Left colon (tissue), 2 donors: Measurements from ENCODE around the gene GULP1. TPM values are rescaled to one million over a fixed set of nuclear protein-coding genes. Genes with fewer than 3 reads are reported as not detected.
"Not testable (repeated sequence)": the region's sequence is repeated elsewhere in the genome, so short reads cannot be mapped to it uniquely, and the experiment has no call there.

Experiments used
- ATAC-seq: fragments of 200-7000 bp; cut with Tn5 transposase; one replicate; pipeline ENCODE4 v1.9.1; 2020; ENCODE audit warnings: mild to moderate bottlenecking, moderate library complexity
- DNase-seq, 2 donors: peaks; one replicate each; pipeline ENCODE4 v3.0.0-alpha.2; 2020
- intact Hi-C, 2 donors: fragments of 100-400 bp; cut with DNase I in 1 of 2; cut with micrococcal nuclease in 1 of 2; formaldehyde crosslinking; loops; one replicate each; pipeline versions ENCODE4 v1.11.2 to v1.14.0; 2022; cut with DNase I, micrococcal nuclease
- total RNA-seq, 2 donors: library from RNA; stranded (reverse); fragmentation: NEBNext Ultra II Directional; extraction: Animal tissue kit (Norgen Biotek cat#: 25700); gene quantifications; one replicate each; pipeline ENCODE4 v1.2.1, GENCODE V29; 2021
- donor health status: DM: no; HTN: no; CAD: no.
- donor health status: DM: yes; HTN: yes; CAD: no.

The GULP1 gene
- total RNA-seq, 2 donors from 2014 or later: 3.5 to 9.6 TPM

DNA sequence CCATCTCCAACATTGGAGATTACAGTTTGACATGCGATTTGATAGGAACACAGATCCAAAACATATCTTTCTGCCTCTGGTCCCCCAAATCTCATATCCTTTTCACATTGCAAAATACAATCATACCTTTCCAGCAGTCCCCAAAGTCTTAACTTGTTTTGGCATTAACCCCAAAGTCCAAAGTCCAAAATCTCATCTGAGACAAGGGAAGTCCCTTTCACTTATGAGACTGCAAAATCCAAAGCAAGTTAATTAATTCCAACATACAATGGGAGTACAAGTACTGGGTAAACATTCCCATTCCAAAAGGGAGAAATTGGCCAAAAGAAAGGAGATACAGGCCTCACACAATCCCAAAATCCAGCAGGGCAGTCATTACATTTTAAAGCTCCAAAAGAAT lies 265.4 kb downstream of the GULP1 start:
- intact Hi-C loops: no loop called here

DNA sequence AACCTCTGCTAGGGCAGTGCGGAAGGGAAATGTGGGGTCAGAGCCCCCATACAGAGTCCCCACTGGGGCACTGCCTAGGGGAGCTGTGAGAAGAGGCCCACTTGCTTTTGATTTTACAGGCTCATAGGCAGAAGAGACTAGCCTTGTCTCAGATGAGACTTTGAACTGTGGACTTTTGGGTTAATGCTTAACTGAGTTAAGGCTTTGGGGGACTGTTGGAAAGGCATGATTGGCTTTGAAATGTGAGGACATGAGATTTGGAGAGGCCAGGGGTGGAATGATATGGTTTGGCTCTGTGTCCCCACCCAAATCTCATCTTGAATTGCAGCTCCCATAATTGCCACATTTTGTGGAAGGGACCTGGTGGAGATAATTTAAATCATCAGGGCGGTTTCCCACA lies 267.8 kb downstream of the GULP1 start:
- DNase-seq, ATAC-seq, intact Hi-C loops: not testable (repeated sequence)

More for the DNA sequence above, 265.4 kb downstream of the GULP1 start:
- ATAC-seq: no peak
- DNase-seq: no peak

- ATAC-seq: no peak
- intact Hi-C loops: no loop called here
- no peak for DNase-seq
Observed at GRCh38 chr2:188561473-188561979, 269.9 kb downstream of the GULP1 start.

DNA sequence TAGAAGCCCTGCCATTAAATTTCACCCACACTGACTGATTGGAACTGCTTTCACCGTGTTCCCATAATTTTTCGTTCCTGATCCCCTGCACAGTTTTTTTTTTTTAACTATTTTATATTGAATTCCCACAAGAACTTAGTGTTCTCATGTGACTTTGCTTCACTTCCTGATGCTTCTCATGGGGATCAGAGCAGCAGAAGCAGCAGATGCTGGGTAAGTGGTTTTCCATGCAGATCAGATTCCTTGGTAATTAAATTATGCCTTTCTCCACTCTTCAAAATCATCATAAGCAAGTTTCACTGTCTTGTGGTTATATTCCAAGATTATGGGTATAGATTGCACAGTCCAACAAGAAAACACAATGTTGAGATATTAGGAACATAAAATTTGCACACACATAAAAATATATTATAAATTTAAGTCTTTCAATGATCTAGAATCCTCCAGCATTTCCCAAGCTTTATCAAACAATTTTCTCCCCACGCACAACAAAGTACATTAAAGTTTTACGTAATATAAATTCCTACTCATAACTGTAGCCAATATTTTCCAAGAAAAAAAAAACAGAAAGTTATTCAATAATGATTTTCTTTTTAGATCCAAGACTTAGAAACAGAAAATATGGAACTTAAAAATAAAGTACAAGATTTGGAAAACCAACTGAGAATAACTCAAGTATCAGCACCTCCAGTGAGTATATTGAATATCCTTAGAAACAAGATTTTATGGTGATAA lies 277.9 kb downstream of the GULP1 start:
- ATAC-seq (no peak), DNase-seq (no peak)
- intact Hi-C loops: no loop called here

GRCh38 chr2:188570370-188570769 lies 278.7 kb downstream of the GULP1 start:
- ATAC-seq (no peak), DNase-seq (no peak)
- intact Hi-C loops: no loop called here

- intact Hi-C loops: no loop called here
- DNase-seq (no peak), ATAC-seq (no peak)
Observed at GRCh38 chr2:188571543-188572303, 280.0 kb downstream of the GULP1 start.

DNA sequence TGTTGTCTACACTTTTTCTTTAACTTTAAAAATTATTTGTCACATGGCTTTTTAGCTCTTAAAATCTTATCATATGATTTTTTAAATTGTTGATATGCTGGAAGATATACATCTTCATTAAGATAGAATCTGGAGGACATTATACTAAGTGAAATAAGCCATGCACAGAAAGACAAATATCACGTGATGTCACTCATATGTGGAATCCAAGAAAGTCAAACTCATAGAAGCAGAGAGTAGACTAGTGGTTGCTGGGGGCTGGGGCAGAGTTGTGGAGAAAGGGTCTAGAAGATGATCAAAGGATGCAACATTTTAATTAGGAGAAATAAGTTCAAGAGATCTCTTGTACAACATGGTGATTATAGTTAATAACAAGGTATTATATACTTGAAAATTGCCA lies 280.9 kb downstream of the GULP1 start:
- intact Hi-C loops: no loop called here
- ATAC-seq: no peak
- DNase-seq: no peak

- intact Hi-C loops: no loop called here
- no peak for DNase-seq
- peak; percentile 92 for ATAC-seq
Observed at GRCh38 chr2:188573453-188573852, 281.8 kb downstream of the GULP1 start.

DNA sequence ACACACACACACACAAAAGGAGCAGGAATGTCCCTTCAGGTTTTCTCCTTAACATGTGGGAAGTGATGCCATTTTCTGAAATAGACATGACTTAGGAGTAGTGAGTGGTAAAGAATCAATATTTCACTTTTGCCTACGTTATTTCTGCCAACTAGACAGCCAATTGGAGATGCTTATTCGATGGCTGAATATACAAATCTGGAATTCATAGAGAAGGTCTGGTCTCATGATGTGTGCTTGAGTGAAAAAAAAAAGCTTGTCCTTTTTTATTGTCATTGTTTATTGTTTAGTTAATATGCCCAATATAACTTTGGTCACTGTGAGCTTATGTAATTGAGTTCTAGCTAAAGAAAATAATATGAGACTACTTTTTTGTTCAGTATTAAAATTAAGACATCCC lies 284.3 kb downstream of the GULP1 start:
- ATAC-seq (no peak), DNase-seq (no peak)
- intact Hi-C loops: no loop called here

GRCh38 chr2:188576651-188577050 lies 285.0 kb downstream of the GULP1 start:
- no peak for DNase-seq
- intact Hi-C loops: no loop called here
- ATAC-seq: no peak

DNA sequence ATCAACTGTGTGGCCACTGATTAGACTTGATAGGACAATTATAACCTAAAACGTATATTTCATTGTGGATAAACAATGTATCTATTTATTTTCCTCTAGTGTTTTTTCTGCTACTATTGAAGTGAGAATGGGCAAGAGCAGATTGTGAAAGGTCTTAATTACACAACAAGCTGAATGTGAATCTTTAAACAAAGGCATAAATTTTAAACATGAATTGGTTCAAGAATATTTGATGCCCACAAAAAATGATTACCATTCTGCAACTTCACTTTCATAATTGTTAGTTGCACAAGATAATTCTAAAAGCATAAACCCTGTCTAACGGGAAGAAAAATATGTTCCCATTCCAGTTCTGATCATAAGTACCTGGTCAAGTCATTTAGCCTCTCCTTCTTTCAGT lies 285.6 kb downstream of the GULP1 start:
- intact Hi-C loops: no loop called here
- no peak for DNase-seq
- ATAC-seq: no peak

DNA sequence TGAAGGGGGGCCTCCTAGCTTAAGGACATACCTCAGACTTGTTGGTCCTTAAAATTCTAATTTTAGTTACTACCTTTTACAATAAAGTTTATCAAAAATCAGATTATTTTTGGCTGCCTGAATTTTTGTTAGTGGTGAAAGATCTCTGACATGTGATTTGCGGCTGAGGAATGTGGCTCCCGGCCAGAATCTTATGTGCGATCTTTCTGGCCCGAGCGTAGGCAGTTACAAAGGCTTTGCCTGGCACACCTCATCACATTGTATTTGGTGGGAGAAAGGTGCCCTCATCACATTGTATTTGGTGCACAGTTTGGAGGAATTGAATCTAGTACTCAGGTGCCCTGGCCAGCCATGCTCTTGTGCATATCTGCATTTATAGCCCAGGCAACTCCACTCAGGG lies 289.1 kb downstream of the GULP1 start:
- intact Hi-C loops: no loop called here
- ATAC-seq (no peak), DNase-seq (no peak)

DNA sequence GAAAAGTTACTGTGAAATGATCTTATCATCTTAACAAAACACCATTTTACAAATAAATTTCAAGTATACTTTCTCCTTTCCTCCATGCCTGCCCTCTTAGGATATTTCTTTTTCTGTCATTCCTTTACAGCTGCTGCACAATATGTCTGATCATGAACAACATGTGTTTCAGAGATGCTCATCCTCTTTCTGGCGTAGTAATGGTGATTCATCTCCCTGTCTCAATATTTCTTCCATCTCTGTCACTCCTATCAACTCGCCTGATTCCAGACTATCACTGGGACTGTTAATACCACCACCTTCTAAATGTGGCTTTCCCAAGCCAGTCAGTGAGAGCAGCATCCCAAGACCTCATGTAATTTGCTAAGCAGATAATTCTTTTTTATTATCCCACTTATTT lies 290.5 kb downstream of the GULP1 start:
- intact Hi-C loops: no loop called here
- DNase-seq (no peak), ATAC-seq (no peak)

DNA sequence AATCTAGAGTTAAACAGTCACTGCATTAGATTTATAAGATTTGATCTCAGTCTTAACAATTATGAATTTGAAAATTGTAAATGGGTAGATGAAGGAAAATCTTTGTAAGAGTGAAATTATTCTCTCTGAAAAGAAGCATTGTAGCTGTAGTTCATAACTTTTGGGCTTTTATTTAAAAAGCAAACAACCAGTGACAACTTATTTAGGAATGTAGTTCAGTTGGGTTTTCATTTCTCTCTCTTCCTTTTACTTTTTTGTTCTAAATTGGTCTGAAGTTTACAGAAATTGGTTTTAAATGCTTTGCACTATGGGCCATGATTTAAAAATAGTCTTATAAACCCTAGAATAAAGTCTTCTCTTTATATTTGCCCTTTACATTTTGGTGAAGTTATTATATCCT lies 296.6 kb downstream of the GULP1 start:
- DNase-seq (no peak), ATAC-seq (no peak)
- intact Hi-C loops: no loop called here

DNA sequence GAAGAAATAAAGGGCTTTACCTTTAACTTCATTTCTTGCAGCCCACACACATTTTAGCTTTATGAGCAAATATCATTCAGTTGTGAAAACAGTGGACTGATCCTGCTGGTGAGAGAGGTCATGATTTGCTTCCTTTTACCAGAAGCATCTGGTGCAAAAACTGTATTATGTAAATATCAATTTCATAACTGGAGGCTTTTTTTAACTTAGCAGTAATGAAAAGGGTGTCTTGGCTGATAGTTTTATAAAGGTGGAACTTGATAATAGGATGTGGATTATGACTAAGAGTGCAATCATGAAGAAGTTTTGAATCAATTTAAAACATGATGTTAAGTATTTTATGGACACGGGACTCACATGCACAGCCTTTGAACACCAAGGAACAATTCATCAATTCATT lies 304.4 kb downstream of the GULP1 start:
- intact Hi-C loops: no loop called here
- peak; percentile 60 for ATAC-seq
- no peak for DNase-seq

GRCh38 chr2:188598551-188598950 lies 306.9 kb downstream of the GULP1 start:
- DNase-seq: no peak
- intact Hi-C loops: no loop called here
- peak; percentile 81 for ATAC-seq

DNA sequence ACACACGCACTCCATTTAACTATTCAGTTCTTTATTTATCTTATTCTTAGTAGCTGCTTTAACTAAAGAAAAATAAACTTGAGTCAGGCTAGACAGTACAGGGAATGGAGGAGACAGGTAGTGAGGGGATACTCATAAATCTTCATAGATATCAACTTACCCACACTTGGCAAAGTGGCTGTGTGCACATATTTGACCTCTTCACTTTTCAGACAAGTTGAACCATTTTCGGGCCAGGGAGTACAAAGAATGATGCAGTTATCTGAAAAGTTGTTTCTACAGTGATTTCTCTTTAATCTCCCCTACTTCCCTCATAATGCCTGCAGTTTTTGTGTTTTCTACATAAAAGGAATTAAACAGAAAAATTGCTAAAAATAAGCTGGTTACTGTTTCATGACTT lies 307.5 kb downstream of the GULP1 start:
- no peak for ATAC-seq
- intact Hi-C loops: no loop called here
- no peak for DNase-seq

DNA sequence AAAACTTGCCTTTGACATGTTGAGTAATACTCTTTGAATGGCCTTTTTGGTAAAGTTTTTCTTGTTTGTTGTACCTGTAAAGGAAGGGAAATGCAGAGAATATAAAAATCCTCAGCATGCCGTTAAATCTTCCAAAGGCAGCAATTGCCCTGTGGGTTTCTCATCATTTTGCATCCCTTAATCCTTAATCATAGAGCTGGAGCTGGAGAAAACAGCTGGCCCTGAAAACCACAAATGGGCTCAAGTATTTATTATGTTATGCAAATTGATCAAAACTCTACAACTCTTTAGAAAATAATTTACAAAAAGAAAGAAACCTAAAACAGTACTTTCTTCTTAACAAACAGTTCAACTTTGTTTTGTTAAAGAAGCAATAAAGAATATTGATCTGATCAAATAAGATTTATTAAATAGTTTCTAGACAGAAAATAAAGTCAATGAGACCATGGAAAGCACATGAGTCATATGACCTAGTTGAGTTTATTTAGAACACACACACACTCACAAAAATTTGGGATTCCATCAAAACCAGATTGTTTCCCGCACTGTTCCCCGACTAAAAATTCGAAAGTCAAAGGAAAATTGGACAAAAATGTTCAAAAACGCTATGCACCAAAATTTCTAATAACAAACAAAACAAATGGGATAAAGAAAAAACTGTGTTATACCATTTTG lies 309.0 kb downstream of the GULP1 start:
- DNase-seq: no peak

DNA sequence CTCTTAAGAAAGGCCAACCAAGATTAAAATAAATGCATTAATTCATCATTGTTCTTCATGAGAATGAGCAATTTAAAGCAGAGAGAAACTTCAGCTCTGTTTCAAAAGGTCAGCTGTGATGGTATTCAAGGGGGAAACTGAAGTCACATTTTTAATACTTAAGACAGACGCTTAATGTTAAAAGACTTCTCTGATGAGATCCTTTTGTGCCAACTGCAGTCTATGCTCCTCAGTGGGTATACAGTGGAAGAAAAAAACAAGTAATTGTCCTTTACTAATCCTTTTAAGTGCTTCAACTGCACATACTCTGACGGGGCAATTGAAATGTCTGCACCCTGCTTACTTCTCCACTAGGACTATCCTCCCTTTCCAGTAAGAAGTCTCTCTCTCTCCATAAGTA lies 309.7 kb downstream of the GULP1 start:
- ATAC-seq (no peak), DNase-seq (no peak)
- intact Hi-C loops: no loop called here

More for the DNA sequence above, 309.0 kb downstream of the GULP1 start:
- intact Hi-C loops: no loop called here
- no peak for ATAC-seq

DNA sequence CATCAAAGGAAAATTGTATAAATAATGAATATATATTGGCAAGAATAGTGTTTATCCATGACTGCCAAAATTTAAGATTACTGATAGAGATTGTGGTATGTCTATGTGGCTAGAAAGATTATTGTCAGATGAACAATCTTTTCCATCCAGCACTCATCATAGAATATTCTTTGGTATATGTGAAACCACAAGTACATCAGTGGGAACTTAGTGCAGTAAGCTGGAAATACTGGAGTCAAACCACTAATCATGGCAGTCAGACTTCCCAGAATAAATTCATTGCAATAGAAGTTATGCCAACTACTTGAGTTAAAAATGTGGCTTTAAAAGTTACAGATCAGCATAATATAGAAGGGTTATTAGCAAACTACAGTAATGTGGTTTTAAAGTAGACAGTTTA lies 310.3 kb downstream of the GULP1 start:
- ATAC-seq: no peak

More for the DNA sequence above, 310.3 kb downstream of the GULP1 start:
- no peak for DNase-seq
- intact Hi-C loops: no loop called here
